Right lobe of liver (tissue), 6 donors: ENCODE data around the gene TMEM51. TPM values are rescaled to one million over a fixed set of nuclear protein-coding genes. Genes with fewer than 3 reads are reported as not detected.

Experiments
- ATAC-seq, 4 donors: fragments of 200-7000 bp; cut with Tn5 transposase; one replicate each; pipeline ENCODE4 v1.9.1; 2020; ENCODE audit warnings: mild to moderate bottlenecking in 4 of 4, moderate library complexity in 4 of 4
- DNase-seq, 3 donors: peaks; one replicate each; pipeline ENCODE4 v3.0.0-alpha.2; 2020
- H3K27ac ChIP-seq, 3 donors: fragments of 200-600 bp; one replicate each; pipeline ENCODE4 v1.8.0; 2022
- H3K27me3 ChIP-seq, 2 donors: fragments of 200-600 bp; one replicate each; pipeline ENCODE4 v1.8.0; 2022
- H3K36me3 ChIP-seq, 4 donors: fragments of 200-600 bp; sonication (generic) in 1 of 4; one replicate each; pipeline versions ENCODE4 v1.5.1 to v1.8.0; 2017 to 2022; ENCODE audit warnings: control low read depth in 1 of 4
- H3K4me1 ChIP-seq, 4 donors: fragments of 200-600 bp; sonication (generic) in 1 of 4; one replicate each; pipeline versions ENCODE4 v1.5.1 to v1.8.0; 2017 to 2022; ENCODE audit warnings: control low read depth in 1 of 4
- H3K4me3 ChIP-seq, 3 donors: fragments of 200-600 bp; one replicate each; pipeline ENCODE4 v1.8.0; 2022
- H3K9me3 ChIP-seq, 4 donors: fragments of 200-600 bp; sonication (generic) in 1 of 4; one replicate each; pipeline versions ENCODE4 v1.5.1 to v1.8.0; 2017 to 2022; ENCODE audit warnings: control low read depth in 1 of 4
- POLR2A ChIP-seq: fragments of 450-650 bp; IDR thresholded peaks from one replicate; pipeline ENCODE4 v1.6.1; 2017; ENCODE audit warnings: antibody characterized with exemption, mild to moderate bottlenecking
- WGBS: methylation state at CpG from one replicate; pipeline ENCODE4 v1.1.6; 2018; ENCODE audit warnings: low coverage, low lambda C conversion rate; ENCODE audit not compliant: insufficient coverage; ENCODE audit errors: missing lambda C conversion rate; 5-methylcytosine and 5-hydroxymethylcytosine counted together
- intact Hi-C, 2 donors: fragments of 100-400 bp; cut with DNase I; formaldehyde crosslinking; loops; one replicate each; pipeline versions ENCODE4 v1.11.2 to v1.14.1; 2022
- total RNA-seq, 6 experiments: library from RNA; depleted of rRNA in 2 of 6; stranded (reverse); fragments of >200 nt in 2 of 6; fragmentation: NEBNext Ultra II Directional in 3 of 6; extraction: Animal tissue kit (Norgen Biotek cat#: 25700) in 3 of 6; gene quantifications; one replicate each; pipeline versions ENCODE4 v1.1.0 to v1.2.4, GENCODE V29; 2016 to 2023
- TF ChIP-seq, protein P1 (sequence below), 4 donors: fragments of 200-600 bp in 3 of 4; fragments of 450-650 bp in 1 of 4; IDR thresholded peaks; one replicate each; pipeline versions ENCODE4 v1.5.1 to v1.8.0; 2016 to 2022; ENCODE audit warnings: antibody characterized with exemption in 4 of 4, mild to moderate bottlenecking in 2 of 4
- donor health status: DM: no; HTN: yes; CAD: no.
- donor health status: DM: no; HTN: no; CAD: no.
- donor health status: DM: no; HTN: no; CAD: no.
- donor health status: DM: no; HTN: yes; CAD: no.
- donor health status: DM: no; HTN: yes; CAD: no.

The TMEM51 gene
- total RNA-seq, 6 experiments from 2014 or later = 1.3 to 5.4 (median 1.9) TPM

DNA sequence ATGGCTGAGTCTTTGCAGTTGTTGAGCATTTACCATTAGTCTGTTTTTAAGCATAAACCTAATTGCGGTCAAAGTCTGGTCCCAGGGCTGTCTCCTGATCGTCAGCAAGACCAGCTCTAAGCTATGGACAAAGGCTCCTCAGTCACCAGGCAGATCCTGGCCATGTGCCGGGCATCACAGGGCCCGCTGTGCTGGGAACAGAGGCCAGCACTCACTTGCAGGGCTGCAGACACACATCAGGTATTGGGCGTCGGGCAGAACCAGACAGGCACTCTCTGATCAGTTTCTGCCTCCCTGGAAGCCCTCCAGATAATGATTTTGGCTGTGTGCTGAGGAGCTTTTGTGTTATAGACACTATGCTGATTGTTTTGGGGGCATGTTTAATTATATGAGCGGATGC lies 26.6 kb downstream of the TMEM51 start:
- peak in 2 of 4 donors; percentile 19 to 44 for ATAC-seq
- Histone ChIP-seq H3K9me3 (no peaks in the 10 kb centered on the region), H3K4me3 (no peak overlapping the region), H3K27me3 (no peaks in the 10 kb centered on the region), H3K4me1 (no peaks in the 10 kb centered on the region), H3K27ac (no peak overlapping the region), H3K36me3 (no peaks in the 10 kb centered on the region)
- DNase-seq = no peak
- no peak for TF ChIP-seq POLR2A
- TF ChIP-seq, protein P1, sequence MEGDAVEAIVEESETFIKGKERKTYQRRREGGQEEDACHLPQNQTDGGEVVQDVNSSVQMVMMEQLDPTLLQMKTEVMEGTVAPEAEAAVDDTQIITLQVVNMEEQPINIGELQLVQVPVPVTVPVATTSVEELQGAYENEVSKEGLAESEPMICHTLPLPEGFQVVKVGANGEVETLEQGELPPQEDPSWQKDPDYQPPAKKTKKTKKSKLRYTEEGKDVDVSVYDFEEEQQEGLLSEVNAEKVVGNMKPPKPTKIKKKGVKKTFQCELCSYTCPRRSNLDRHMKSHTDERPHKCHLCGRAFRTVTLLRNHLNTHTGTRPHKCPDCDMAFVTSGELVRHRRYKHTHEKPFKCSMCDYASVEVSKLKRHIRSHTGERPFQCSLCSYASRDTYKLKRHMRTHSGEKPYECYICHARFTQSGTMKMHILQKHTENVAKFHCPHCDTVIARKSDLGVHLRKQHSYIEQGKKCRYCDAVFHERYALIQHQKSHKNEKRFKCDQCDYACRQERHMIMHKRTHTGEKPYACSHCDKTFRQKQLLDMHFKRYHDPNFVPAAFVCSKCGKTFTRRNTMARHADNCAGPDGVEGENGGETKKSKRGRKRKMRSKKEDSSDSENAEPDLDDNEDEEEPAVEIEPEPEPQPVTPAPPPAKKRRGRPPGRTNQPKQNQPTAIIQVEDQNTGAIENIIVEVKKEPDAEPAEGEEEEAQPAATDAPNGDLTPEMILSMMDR (IDR thresholded peaks at IDR 0.05) = no peak
- intact Hi-C loops = no loop called here
- WGBS = no CpG with 5 or more reads among the region's 7 CpGs

DNA sequence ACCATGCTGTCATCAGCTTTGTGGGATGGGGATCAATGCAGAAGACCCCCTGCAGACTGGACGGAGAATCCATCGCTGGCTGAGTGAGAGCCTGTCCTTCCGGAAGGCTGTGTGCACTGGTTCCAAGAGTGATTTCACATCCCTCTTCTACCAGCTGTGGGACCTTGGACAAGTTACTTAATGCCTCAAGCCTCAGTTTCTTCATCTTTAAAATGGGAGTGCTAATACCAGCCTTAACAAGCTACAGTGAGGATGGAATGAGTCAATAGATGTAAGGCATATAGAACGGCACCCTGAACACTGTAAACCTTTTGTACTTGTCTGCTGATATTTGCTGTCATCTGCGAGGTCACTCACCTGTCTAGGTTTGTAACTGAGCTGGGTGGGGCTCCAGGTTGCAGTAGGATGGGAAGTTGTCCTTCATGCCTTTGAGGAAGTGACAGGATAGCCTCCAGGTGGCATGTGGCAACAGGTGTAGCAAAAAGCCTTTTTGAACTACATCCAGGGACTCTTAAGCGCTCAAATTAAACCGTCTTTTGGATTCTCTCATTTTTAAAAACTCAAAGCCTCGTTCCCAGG lies 27.5 kb downstream of the TMEM51 start:
- DNase-seq = no peak
- TF ChIP-seq, protein P1 (IDR thresholded peaks at IDR 0.05) = no peak
- TF ChIP-seq POLR2A = no peak
- ATAC-seq = no peak
- H3K27ac ChIP-seq = no peak overlapping the region
- H3K27me3 ChIP-seq = no peaks in the 10 kb centered on the region
- intact Hi-C loops = no loop called here
- no peaks in the 10 kb centered on the region for H3K36me3 ChIP-seq
- H3K9me3 ChIP-seq = no peaks in the 10 kb centered on the region
- no peak overlapping the region for H3K4me3 ChIP-seq
- 52% methylated on average over 6 of the region's 8 CpGs for WGBS
- H3K4me1 ChIP-seq = no peaks in the 10 kb centered on the region

DNA sequence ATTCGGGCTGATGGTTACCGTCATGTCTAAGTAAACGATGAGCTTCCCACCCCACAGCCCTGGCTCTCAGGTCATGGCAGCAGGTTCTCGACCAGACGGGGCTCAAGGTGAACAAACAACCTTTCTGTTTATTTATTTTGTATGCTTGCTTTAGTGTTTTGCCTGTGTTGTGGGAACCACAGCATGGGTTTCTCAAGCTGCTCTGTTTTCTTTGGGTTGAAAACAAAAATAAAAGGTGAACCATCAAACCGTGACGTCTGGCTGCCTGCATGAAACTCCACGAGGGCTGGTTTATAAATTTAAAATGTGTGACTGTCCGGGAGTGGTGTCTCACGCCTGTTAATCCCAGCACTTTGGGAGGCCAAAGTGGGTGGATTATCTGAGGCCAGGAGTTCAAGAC lies 28.0 kb downstream of the TMEM51 start:
- intact Hi-C loops = no loop called here
- Histone ChIP-seq H3K4me1 (no peaks in the 10 kb centered on the region), H3K4me3 (no peak overlapping the region), H3K9me3 (no peaks in the 10 kb centered on the region), H3K27ac (no peak overlapping the region), H3K36me3 (no peaks in the 10 kb centered on the region), H3K27me3 (no peaks in the 10 kb centered on the region)
- no peak for TF ChIP-seq POLR2A
- TF ChIP-seq, protein P1 (IDR thresholded peaks at IDR 0.05) = no peak
- ATAC-seq = no peak
- 41% methylated on average over 10 of the region's 10 CpGs for whole genome bisulfite sequencing
- no peak for DNase-seq

DNA sequence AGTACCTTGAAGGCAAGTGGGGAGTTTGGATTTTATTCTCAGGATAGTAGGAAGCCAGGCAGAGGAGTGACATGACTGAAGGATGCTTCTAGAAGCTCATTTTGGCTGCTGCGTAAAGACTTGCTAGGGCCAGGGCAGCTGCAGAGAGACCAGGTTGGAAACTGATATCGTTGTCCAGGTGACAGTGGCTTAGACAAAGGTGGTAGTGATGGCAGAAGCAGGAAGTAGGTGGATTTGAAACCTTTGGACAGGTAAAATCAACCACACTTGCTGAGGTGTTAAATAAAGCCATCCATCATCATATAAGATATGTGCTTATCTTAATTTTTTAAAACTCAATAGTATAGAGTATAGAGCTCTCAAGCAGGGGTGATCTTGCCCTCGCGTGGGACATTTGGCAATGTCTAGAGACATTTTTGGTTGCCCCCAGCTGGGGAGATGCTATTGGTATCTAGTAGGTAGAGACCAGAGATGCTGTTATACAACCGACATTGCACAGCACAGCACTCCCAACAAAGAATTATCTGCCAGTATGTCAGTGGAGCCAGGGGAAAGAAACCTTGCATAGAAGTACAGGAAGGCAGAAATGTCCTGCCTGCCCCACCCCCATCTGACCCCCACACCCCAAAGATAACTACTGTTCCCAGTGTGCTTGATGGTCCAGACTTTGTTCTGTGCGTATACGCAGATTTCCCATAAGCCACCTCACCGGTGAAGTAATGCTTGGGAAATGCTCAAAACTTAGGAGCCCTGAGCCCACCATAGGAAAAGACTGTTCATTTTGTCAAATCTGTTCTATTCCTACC lies 31.1 kb downstream of the TMEM51 start:
- H3K27ac ChIP-seq = no peak overlapping the region
- H3K4me1 ChIP-seq = peaks cover 0 to 2% (median 0%) of the 10 kb centered on the region in 4 donors
- no peak for TF ChIP-seq POLR2A
- TF ChIP-seq, protein P1 (IDR thresholded peaks at IDR 0.05) = no peak
- no peaks in the 10 kb centered on the region for H3K27me3 ChIP-seq
- intact Hi-C loops = no loop called here
- 68% methylated on average over 5 of the region's 8 CpGs for WGBS
- ATAC-seq (no peak), DNase-seq (no peak)
- no peaks in the 10 kb centered on the region for H3K36me3 ChIP-seq
- H3K9me3 ChIP-seq = no peaks in the 10 kb centered on the region
- H3K4me3 ChIP-seq = no peak overlapping the region
